GM20000 (cell line): ENCODE data around the gene NAPEPLD.
"Not testable (repeated sequence)": the region's sequence is repeated elsewhere in the genome, so short reads cannot be mapped to it uniquely, and the experiment has no call there.

ENCODE experiments used
- DNase-seq: peaks from one replicate; pipeline ENCODE4 v3.0.0; 2012; ENCODE audit warnings: low spot score
- CTCF ChIP-seq: IDR thresholded peaks from 2 replicates; pipeline ENCODE4 v1.5.1; 2012; ENCODE audit warnings: mild to moderate bottlenecking, control low read depth; ENCODE audit errors: extremely low read depth, missing control alignments

Gene NAPEPLD

GRCh38 chr7:103150192-103150591, 1.3 kb upstream of the NAPEPLD start:
- DNase-seq = no peak
- TF ChIP-seq CTCF = no peak

- no peak for DNase-seq
These were observed 895 bp upstream of the NAPEPLD start for GRCh38 chr7:103149808-103150180.

GRCh38 chr7:103148131-103148993, 537 bp downstream of the NAPEPLD start:
- no peak for DNase-seq
- TF ChIP-seq CTCF = no peak

More at GRCh38 chr7:103149808-103150180, 895 bp upstream of the NAPEPLD start:
- TF ChIP-seq CTCF = no peak

- DNase-seq = not testable (repeated sequence)
These were observed 4.1 kb downstream of the NAPEPLD start for GRCh38 chr7:103144754-103145153.

GRCh38 chr7:103143868-103144267, 5.0 kb downstream of the NAPEPLD start:
- no peak for TF ChIP-seq CTCF
- DNase-seq = no peak

GRCh38 chr7:103142494-103142893, 6.4 kb downstream of the NAPEPLD start:
- no peak for TF ChIP-seq CTCF
- no peak for DNase-seq

- TF ChIP-seq CTCF = no peak
- no peak for DNase-seq
These were observed 7.0 kb downstream of the NAPEPLD start for GRCh38 chr7:103141753-103142404.
